ENCODE data around the gene LCLAT1. TPM values are rescaled to one million over a fixed set of nuclear protein-coding genes. Genes with fewer than 3 reads are reported as not detected.

Gene LCLAT1
- polyA plus RNA-seq, 1 experiment, result 10.8 TPM

DNA sequence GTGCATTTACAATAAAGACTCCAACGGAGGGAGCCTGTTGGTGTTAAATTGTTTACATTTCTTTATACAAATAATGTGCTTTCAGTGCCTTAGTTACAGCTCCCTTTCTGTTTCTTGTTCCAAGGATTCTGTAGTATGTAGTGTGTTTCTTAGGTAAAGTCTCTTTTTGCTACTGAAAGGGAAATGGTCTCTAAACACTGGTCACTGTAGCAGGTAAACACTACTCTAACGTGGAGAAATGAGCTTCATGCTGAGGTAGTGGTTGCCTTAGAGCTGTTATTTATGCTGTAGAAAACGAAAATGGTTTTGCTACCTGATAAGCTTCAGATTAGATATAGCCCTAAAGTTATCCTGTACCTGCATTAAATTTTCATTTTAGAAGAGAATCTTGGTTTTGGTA, 196.6 kb downstream of the LCLAT1 start:
- TF ChIP-seq, protein P1, sequence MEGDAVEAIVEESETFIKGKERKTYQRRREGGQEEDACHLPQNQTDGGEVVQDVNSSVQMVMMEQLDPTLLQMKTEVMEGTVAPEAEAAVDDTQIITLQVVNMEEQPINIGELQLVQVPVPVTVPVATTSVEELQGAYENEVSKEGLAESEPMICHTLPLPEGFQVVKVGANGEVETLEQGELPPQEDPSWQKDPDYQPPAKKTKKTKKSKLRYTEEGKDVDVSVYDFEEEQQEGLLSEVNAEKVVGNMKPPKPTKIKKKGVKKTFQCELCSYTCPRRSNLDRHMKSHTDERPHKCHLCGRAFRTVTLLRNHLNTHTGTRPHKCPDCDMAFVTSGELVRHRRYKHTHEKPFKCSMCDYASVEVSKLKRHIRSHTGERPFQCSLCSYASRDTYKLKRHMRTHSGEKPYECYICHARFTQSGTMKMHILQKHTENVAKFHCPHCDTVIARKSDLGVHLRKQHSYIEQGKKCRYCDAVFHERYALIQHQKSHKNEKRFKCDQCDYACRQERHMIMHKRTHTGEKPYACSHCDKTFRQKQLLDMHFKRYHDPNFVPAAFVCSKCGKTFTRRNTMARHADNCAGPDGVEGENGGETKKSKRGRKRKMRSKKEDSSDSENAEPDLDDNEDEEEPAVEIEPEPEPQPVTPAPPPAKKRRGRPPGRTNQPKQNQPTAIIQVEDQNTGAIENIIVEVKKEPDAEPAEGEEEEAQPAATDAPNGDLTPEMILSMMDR (IDR thresholded peaks at IDR 0.05; ENCODE audit: insufficient read depth, low read depth, low read length), result no peak
- no peak for DNase-seq (ENCODE audit: low read depth)
- Histone ChIP-seq H3K27me3 (ENCODE audit: control insufficient read depth, insufficient read depth, low read length) (no peaks in the 10 kb centered on the region), H3K36me3 (ENCODE audit: control insufficient read depth, insufficient read depth, low read length) (no peaks in the 10 kb centered on the region), H3K4me3 (ENCODE audit: low read depth, low read length) (no peak overlapping the region)
- POLR2A ChIA-PET, result no interaction called here
- CTCF ChIA-PET, result interaction anchor here (0.5 kb wide), 1 partner anchor 406 kb away, joined by 3 read pairs; no protein-coding TSS in a partner anchor

DNA sequence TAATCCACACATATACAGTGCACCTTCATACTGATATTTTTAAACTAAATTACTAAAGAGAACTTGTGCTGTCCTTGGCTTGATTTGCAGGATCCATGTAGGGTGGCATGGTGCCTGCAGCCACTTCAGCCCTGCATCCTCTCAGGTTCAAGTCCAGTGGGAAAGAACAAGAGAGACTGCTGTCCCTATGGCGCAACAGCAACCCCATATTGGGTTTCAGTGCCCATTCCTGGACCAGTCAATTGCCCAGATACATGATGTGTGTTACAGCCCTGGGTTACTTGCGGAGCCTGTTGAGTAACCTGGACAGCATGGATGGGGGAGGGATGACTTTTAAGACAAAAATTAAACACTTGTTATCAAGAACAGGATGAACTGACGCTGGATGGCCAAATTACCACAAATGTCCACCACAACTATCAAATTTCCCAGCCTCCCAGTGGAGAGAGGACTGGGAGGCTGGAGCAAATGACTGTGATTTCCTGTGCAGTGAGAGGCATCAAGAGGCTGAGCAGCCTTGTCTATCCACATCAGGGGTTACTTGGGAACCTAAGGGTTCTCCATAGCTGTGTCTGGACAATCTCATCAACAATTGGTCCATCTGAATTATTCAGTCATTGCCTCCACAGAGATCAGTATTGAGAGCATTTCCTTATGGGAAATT, 198.2 kb downstream of the LCLAT1 start:
- ChIA-PET POLR2A (no interaction called here), CTCF (interaction anchor here (1.5 kb wide), 1 partner anchor 12 kb away, joined by 4 read pairs; no protein-coding TSS in a partner anchor)
- H3K27me3 ChIP-seq (ENCODE audit: control insufficient read depth, insufficient read depth, low read length), result no peaks in the 10 kb centered on the region
- H3K36me3 ChIP-seq (ENCODE audit: control insufficient read depth, insufficient read depth, low read length), result no peaks in the 10 kb centered on the region
- DNase-seq (ENCODE audit: low read depth), result no peak
- TF ChIP-seq, protein P1 (IDR thresholded peaks at IDR 0.05; ENCODE audit: insufficient read depth, low read depth, low read length), result no peak
- no peak overlapping the region for H3K4me3 ChIP-seq (ENCODE audit: low read depth, low read length)

DNA sequence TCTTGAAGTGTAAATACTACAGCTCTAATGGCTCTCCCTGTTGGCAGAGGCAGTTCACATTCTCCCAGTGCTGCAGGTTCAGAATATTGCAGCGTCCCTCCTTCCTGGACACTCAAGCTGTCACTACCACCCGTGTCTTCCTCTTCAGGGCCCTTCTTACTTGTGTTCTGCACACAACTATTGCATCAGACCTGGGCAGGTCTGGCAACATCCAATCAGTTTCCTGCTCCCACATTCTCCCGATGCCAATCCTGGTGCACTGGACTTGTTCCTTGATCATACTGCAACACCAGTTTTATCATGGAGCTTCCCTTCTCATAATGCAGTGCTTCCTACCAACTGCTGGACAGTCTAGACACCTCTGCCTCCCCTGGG, 198.7 kb downstream of the LCLAT1 start:
- TF ChIP-seq, protein P1 (IDR thresholded peaks at IDR 0.05; ENCODE audit: insufficient read depth, low read depth, low read length), result no peak
- H3K4me3 ChIP-seq (ENCODE audit: low read depth, low read length), result no peak overlapping the region
- CTCF ChIA-PET, result interaction anchor here (1.5 to 2.2 kb wide), 2 partner anchors 13 to 66 kb away, joined by 4 read pairs; no protein-coding TSS in a partner anchor

DNA sequence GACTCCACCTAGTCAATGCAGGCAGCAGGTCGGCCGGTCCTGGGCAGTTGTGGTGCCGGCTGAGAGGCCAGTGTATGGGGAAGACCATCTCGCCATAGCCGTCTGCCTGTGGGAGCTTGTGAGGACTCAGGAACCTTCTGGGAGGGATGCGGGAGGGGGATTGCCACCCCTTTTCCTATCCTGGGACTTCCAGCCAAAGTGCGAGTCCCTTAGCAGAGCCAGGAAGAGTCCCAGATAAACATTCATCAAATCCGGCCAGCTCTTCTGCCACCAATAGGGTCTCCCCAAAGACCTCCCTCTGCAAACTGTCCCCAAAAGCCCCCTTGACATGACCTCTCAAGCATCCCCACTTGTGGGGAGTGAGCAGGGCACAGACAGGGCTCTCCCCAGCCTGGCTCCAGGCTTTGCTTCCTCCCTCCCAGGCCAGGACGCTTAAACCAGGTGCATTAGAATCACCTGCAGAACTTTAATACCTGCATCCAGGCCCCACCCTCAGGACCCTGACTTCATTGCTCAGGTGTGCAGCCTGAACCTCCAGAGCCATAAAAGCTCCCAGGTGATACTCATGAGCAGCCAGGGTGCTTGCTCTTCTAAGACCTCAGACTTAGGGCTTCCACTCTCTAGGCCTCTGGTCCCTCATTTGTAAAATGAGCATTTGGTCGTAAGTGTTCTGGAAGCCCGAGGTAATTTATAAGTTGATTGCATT, 200.9 kb downstream of the LCLAT1 start:
- CTCF ChIA-PET, result interaction anchor here (0.8 to 2.2 kb wide), 2 partner anchors 14 to 64 kb away, joined by 3 to 4 read pairs; no protein-coding TSS in a partner anchor
- Histone ChIP-seq H3K4me3 (ENCODE audit: low read depth, low read length) (no peak overlapping the region), H3K36me3 (ENCODE audit: control insufficient read depth, insufficient read depth, low read length) (no peaks in the 10 kb centered on the region), H3K27me3 (ENCODE audit: control insufficient read depth, insufficient read depth, low read length) (no peaks in the 10 kb centered on the region)
- no peak for DNase-seq (ENCODE audit: low read depth)
- TF ChIP-seq, protein P1 (IDR thresholded peaks at IDR 0.05; ENCODE audit: insufficient read depth, low read depth, low read length), result no peak
- POLR2A ChIA-PET, result no interaction called here

More for the DNA sequence above, 198.7 kb downstream of the LCLAT1 start:
- Histone ChIP-seq H3K27me3 (ENCODE audit: control insufficient read depth, insufficient read depth, low read length) (no peaks in the 10 kb centered on the region), H3K36me3 (ENCODE audit: control insufficient read depth, insufficient read depth, low read length) (no peaks in the 10 kb centered on the region)
- POLR2A ChIA-PET, result no interaction called here
- DNase-seq (ENCODE audit: low read depth), result no peak

DNA sequence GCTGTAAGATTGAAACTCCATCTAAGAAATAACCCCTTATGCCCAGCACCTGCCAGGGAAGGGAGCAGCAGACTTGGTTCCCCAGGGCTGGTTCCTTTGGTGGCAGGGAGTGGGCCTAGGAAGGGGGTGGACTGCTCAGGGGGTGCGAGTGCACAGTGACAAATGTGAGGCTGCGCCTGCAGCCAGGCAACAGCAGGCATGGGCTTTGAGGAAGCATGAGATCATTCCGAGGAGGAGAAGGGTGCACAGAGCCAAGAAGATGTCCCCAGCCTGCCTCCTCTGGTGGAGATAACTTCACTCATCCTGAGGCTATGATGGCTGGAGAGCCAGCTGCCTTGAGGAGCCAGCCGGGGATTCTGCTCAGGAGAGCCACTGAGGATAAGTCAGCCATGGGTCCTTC, 202.2 kb downstream of the LCLAT1 start:
- TF ChIP-seq, protein P1 (IDR thresholded peaks at IDR 0.05; ENCODE audit: insufficient read depth, low read depth, low read length), result no peak
- no peaks in the 10 kb centered on the region for H3K27me3 ChIP-seq (ENCODE audit: control insufficient read depth, insufficient read depth, low read length)
- no peak for DNase-seq (ENCODE audit: low read depth)
- H3K4me3 ChIP-seq (ENCODE audit: low read depth, low read length), result no peak overlapping the region
- no peaks in the 10 kb centered on the region for H3K36me3 ChIP-seq (ENCODE audit: control insufficient read depth, insufficient read depth, low read length)
- CTCF ChIA-PET, result interaction anchor here (0.8 kb wide), 1 partner anchor 30 kb away, joined by 3 read pairs; no protein-coding TSS in a partner anchor
- POLR2A ChIA-PET, result no interaction called here
